T-helper 17 cell (primary cell): ENCODE measurements around the gene SRGAP1. TPM values are rescaled to one million over a fixed set of nuclear protein-coding genes. Genes with fewer than 3 reads are reported as not detected.

ENCODE experiments used
- ATAC-seq: fragments of 150-1000 bp; cut with Tn5 transposase; 2 replicates; pipeline ENCODE4 v1.10.0; 2021; ENCODE audit warnings: mild to moderate bottlenecking, moderate library complexity
- DNase-seq, 3 donors: peaks; one replicate each; pipeline versions ENCODE4 v3.0.0 to v3.0.0-alpha.2; 2020 to 2021
- H3K9me3 ChIP-seq: one replicate; pipeline ENCODE4 v1.7.0; 2013; ENCODE audit warnings: low read length, mild to moderate bottlenecking; ENCODE audit not compliant: control insufficient read depth, poor library complexity, severe bottlenecking
- H3K27ac Mint-ChIP-seq: one replicate; pipeline ENCODE4 v1.8.0; 2022; ENCODE audit warnings: mild to moderate bottlenecking, moderate library complexity, mixed read lengths
- H3K27me3 Mint-ChIP-seq: one replicate; pipeline ENCODE4 v1.8.0; 2022; ENCODE audit warnings: mixed read lengths
- H3K36me3 Mint-ChIP-seq: one replicate; pipeline ENCODE4 v1.8.0; 2022; ENCODE audit warnings: low read depth, mixed read lengths
- H3K4me1 Mint-ChIP-seq: one replicate; pipeline ENCODE4 v1.8.0; 2022; ENCODE audit warnings: mild to moderate bottlenecking, mixed read lengths
- H3K4me3 Mint-ChIP-seq: one replicate; pipeline ENCODE4 v1.8.0; 2022; ENCODE audit warnings: mild to moderate bottlenecking, moderate library complexity, mixed read lengths
- total RNA-seq, 4 donors: library from RNA in 2 of 4; stranded (reverse) in 2 of 4; gene quantifications; one replicate each; pipeline ENCODE4 v1.2.3 and lab custom pipeline; 2022 to 2026

The SRGAP1 gene
- total RNA-seq, 2 donors from 2014 or later = 0.05 to 0.13 TPM

- H3K4me1 Mint-ChIP-seq = peaks cover 12% of the 10 kb centered on the region
- H3K36me3 Mint-ChIP-seq = no peaks in the 10 kb centered on the region
- H3K27ac Mint-ChIP-seq = no peak overlapping the region
- no peak overlapping the region for H3K4me3 Mint-ChIP-seq
- no peak for ATAC-seq
- H3K27me3 Mint-ChIP-seq = no peaks in the 10 kb centered on the region
- no peaks in the 10 kb centered on the region for H3K9me3 ChIP-seq
- no peak for DNase-seq
Measured at GRCh38 chr12:63944034-63944579, 99.6 kb downstream of the SRGAP1 start.

GRCh38 chr12:63944586-63945228 is 100.2 kb downstream of the SRGAP1 start:
- no peak overlapping the region for H3K27ac Mint-ChIP-seq
- no peaks in the 10 kb centered on the region for H3K27me3 Mint-ChIP-seq
- no peak overlapping the region for H3K4me3 Mint-ChIP-seq
- ATAC-seq (no peak), DNase-seq (no peak)
- no peaks in the 10 kb centered on the region for H3K9me3 ChIP-seq
- peaks cover 12% of the 10 kb centered on the region for H3K4me1 Mint-ChIP-seq
- no peaks in the 10 kb centered on the region for H3K36me3 Mint-ChIP-seq

- Mint-ChIP-seq H3K27me3 (no peaks in the 10 kb centered on the region), H3K4me3 (no peak overlapping the region), H3K27ac (no peak overlapping the region), H3K4me1 (peaks cover 12% of the 10 kb centered on the region), H3K36me3 (no peaks in the 10 kb centered on the region)
- no peak for ATAC-seq
- DNase-seq = no peak
- no peaks in the 10 kb centered on the region for H3K9me3 ChIP-seq
Measured at GRCh38 chr12:63945777-63946176, 101.3 kb downstream of the SRGAP1 start.

- DNase-seq (no peak), ATAC-seq (no peak)
- H3K27ac Mint-ChIP-seq = no peak overlapping the region
- H3K9me3 ChIP-seq = no peaks in the 10 kb centered on the region
- no peaks in the 10 kb centered on the region for H3K27me3 Mint-ChIP-seq
- no peak overlapping the region for H3K4me3 Mint-ChIP-seq
- H3K4me1 Mint-ChIP-seq = peaks cover 8% of the 10 kb centered on the region
- H3K36me3 Mint-ChIP-seq = no peaks in the 10 kb centered on the region
Measured at GRCh38 chr12:63948211-63948610, 103.7 kb downstream of the SRGAP1 start.

GRCh38 chr12:63949902-63950301 is 105.4 kb downstream of the SRGAP1 start:
- no peak overlapping the region for H3K27ac Mint-ChIP-seq
- ATAC-seq (no peak), DNase-seq (no peak)
- H3K27me3 Mint-ChIP-seq = peaks cover 5% of the 10 kb centered on the region
- no peak overlapping the region for H3K4me3 Mint-ChIP-seq
- peaks cover 6% of the 10 kb centered on the region for H3K4me1 Mint-ChIP-seq
- no peaks in the 10 kb centered on the region for H3K36me3 Mint-ChIP-seq
- no peaks in the 10 kb centered on the region for H3K9me3 ChIP-seq

- H3K4me3 Mint-ChIP-seq = no peak overlapping the region
Measured at GRCh38 chr12:63952995-63953394, 108.5 kb downstream of the SRGAP1 start.

GRCh38 chr12:63955831-63956666 is 111.5 kb downstream of the SRGAP1 start:
- Mint-ChIP-seq H3K36me3 (no peaks in the 10 kb centered on the region), H3K27ac (no peak overlapping the region), H3K4me3 (no peak overlapping the region), H3K4me1 (no peaks in the 10 kb centered on the region), H3K27me3 (peaks cover 33% of the 10 kb centered on the region)
- H3K9me3 ChIP-seq = no peaks in the 10 kb centered on the region
- no peak for DNase-seq
- no peak for ATAC-seq

More at GRCh38 chr12:63952995-63953394, 108.5 kb downstream of the SRGAP1 start:
- H3K27ac Mint-ChIP-seq = no peak overlapping the region
- no peaks in the 10 kb centered on the region for H3K4me1 Mint-ChIP-seq
- peaks cover 17% of the 10 kb centered on the region for H3K27me3 Mint-ChIP-seq
- H3K9me3 ChIP-seq = no peaks in the 10 kb centered on the region
- no peaks in the 10 kb centered on the region for H3K36me3 Mint-ChIP-seq
- DNase-seq = no peak
- ATAC-seq = no peak

GRCh38 chr12:63957496-63957895 is 113.0 kb downstream of the SRGAP1 start:
- no peaks in the 10 kb centered on the region for H3K9me3 ChIP-seq
- no peak overlapping the region for H3K4me3 Mint-ChIP-seq
- H3K36me3 Mint-ChIP-seq = no peaks in the 10 kb centered on the region
- no peak for ATAC-seq
- no peaks in the 10 kb centered on the region for H3K4me1 Mint-ChIP-seq
- DNase-seq = no peak
- H3K27me3 Mint-ChIP-seq = peaks cover 40% of the 10 kb centered on the region
- no peak overlapping the region for H3K27ac Mint-ChIP-seq

GRCh38 chr12:63958876-63959580 is 114.5 kb downstream of the SRGAP1 start:
- Mint-ChIP-seq H3K36me3 (no peaks in the 10 kb centered on the region), H3K4me1 (no peaks in the 10 kb centered on the region), H3K27me3 (peaks cover 35% of the 10 kb centered on the region), H3K4me3 (no peak overlapping the region), H3K27ac (no peak overlapping the region)
- DNase-seq (no peak), ATAC-seq (no peak)
- H3K9me3 ChIP-seq = no peaks in the 10 kb centered on the region

GRCh38 chr12:63961048-63961447 is 116.5 kb downstream of the SRGAP1 start:
- Mint-ChIP-seq H3K4me1 (no peaks in the 10 kb centered on the region), H3K27me3 (peaks cover 35% of the 10 kb centered on the region), H3K36me3 (no peaks in the 10 kb centered on the region), H3K4me3 (no peak overlapping the region), H3K27ac (no peak overlapping the region)
- DNase-seq (no peak), ATAC-seq (no peak)
- H3K9me3 ChIP-seq = no peaks in the 10 kb centered on the region

GRCh38 chr12:63961543-63961942 is 117.0 kb downstream of the SRGAP1 start:
- H3K4me1 Mint-ChIP-seq = no peaks in the 10 kb centered on the region
- H3K36me3 Mint-ChIP-seq = no peaks in the 10 kb centered on the region
- H3K27me3 Mint-ChIP-seq = peaks cover 34% of the 10 kb centered on the region
- no peaks in the 10 kb centered on the region for H3K9me3 ChIP-seq
- H3K4me3 Mint-ChIP-seq = no peak overlapping the region
- no peak overlapping the region for H3K27ac Mint-ChIP-seq
- no peak for ATAC-seq
- no peak for DNase-seq

- no peaks in the 10 kb centered on the region for H3K9me3 ChIP-seq
- DNase-seq (no peak), ATAC-seq (no peak)
- Mint-ChIP-seq H3K27me3 (peaks cover 23% of the 10 kb centered on the region), H3K36me3 (no peaks in the 10 kb centered on the region), H3K4me1 (no peaks in the 10 kb centered on the region), H3K4me3 (no peak overlapping the region), H3K27ac (no peak overlapping the region)
Measured at GRCh38 chr12:63963868-63964267, 119.4 kb downstream of the SRGAP1 start.

GRCh38 chr12:63964301-63964700 is 119.8 kb downstream of the SRGAP1 start:
- Mint-ChIP-seq H3K36me3 (no peaks in the 10 kb centered on the region), H3K4me1 (no peaks in the 10 kb centered on the region), H3K27me3 (peaks cover 27% of the 10 kb centered on the region), H3K27ac (no peak overlapping the region), H3K4me3 (no peak overlapping the region)
- ATAC-seq (no peak), DNase-seq (no peak)
- no peaks in the 10 kb centered on the region for H3K9me3 ChIP-seq
